Sigmoid colon (tissue), 3 donors: ENCODE measurements around the gene BPIFB2.

Source experiments
- CTCF ChIP-seq, 4 experiments: fragments of 450-650 bp in 3 of 4; fragments of 200-600 bp in 1 of 4; IDR thresholded peaks; one replicate each; pipeline ENCODE4 v1.5.1; 2016 to 2019; ENCODE audit warnings: antibody characterized with exemption in 4 of 4, mild to moderate bottlenecking in 3 of 4, moderate library complexity in 2 of 4
- POLR2A ChIP-seq, 2 donors: fragments of 450-650 bp; IDR thresholded peaks; one replicate each; pipeline ENCODE4 v1.6.1; 2016; ENCODE audit warnings: antibody characterized with exemption in 2 of 2, mild to moderate bottlenecking in 2 of 2, moderate library complexity in 2 of 2

- TF ChIP-seq POLR2A (IDR thresholded peaks at IDR 0.05): no peak
- no peak for TF ChIP-seq CTCF (IDR thresholded peaks at IDR 0.05)
Measured at GRCh38 chr20:33037456-33037855, 30.0 kb downstream of the BPIFB2 start.
